ENCODE data around the gene PRDM2.

Gene PRDM2

DNA sequence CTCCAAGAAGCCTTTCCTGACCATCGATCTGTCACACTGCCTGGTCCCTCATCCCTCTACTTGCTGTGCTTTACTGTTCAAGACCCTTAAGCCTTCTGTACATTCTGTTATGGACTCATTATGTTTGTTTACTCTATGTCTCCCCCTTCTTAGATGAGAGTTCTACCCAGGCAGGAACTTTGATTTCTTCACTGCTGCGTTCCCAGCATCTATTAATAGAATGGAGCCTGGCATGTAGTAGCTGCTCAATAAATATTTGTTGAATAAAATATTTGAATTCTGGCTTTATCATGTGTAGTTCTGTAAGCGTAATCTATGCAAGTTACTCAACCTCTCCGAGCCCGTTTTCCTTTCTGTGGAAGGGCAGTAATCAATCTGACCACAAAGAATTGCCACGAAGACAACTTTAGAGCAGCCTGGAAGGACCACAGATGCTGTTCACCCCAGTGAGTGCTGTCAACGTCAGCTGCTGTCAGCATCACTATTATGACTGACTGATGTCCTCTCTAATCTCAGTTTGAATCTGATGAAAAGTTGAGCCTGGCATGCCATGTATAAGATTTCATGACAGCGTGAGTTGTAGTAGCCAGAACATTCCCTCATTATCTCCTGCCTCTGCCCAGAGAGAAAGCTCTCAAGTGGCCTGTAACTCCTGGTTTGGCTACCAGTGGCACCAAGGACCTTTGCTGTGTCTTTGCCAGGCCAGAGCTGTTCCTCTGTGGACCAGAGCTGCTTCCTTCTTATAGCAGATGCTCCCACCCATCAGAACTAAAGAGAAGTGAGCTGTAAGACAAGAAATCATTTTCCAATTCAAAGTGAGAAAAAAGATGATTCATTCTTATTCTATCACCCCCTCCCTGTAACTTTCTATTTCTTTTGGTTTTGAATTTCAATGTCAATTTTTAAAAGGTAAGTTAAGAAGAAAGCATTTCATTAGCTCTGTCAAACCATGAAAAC is 94.5 kb downstream of the PRDM2 start:
- H3K4me3 ChIP-seq (ENCODE audit: low read length), result no peak overlapping the region
- DNase-seq (ENCODE audit: low read depth), result no peak
- TF ChIP-seq, protein P1, sequence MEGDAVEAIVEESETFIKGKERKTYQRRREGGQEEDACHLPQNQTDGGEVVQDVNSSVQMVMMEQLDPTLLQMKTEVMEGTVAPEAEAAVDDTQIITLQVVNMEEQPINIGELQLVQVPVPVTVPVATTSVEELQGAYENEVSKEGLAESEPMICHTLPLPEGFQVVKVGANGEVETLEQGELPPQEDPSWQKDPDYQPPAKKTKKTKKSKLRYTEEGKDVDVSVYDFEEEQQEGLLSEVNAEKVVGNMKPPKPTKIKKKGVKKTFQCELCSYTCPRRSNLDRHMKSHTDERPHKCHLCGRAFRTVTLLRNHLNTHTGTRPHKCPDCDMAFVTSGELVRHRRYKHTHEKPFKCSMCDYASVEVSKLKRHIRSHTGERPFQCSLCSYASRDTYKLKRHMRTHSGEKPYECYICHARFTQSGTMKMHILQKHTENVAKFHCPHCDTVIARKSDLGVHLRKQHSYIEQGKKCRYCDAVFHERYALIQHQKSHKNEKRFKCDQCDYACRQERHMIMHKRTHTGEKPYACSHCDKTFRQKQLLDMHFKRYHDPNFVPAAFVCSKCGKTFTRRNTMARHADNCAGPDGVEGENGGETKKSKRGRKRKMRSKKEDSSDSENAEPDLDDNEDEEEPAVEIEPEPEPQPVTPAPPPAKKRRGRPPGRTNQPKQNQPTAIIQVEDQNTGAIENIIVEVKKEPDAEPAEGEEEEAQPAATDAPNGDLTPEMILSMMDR (IDR thresholded peaks at IDR 0.05; ENCODE audit: insufficient read depth, low read depth, low read length, missing control alignments), result no peak

- H3K4me3 ChIP-seq (ENCODE audit: low read length), result no peak overlapping the region
- TF ChIP-seq, protein P1 (IDR thresholded peaks at IDR 0.05; ENCODE audit: insufficient read depth, low read depth, low read length, missing control alignments), result no peak
- no peak for DNase-seq (ENCODE audit: low read depth)
Measured at GRCh38 chr1:13797397-13797796, 97.4 kb downstream of the PRDM2 start.

GRCh38 chr1:13798120-13798519 is 98.1 kb downstream of the PRDM2 start:
- TF ChIP-seq, protein P1 (IDR thresholded peaks at IDR 0.05; ENCODE audit: insufficient read depth, low read depth, low read length, missing control alignments), result no peak
- no peak overlapping the region for H3K4me3 ChIP-seq (ENCODE audit: low read length)
- DNase-seq (ENCODE audit: low read depth), result no peak

DNA sequence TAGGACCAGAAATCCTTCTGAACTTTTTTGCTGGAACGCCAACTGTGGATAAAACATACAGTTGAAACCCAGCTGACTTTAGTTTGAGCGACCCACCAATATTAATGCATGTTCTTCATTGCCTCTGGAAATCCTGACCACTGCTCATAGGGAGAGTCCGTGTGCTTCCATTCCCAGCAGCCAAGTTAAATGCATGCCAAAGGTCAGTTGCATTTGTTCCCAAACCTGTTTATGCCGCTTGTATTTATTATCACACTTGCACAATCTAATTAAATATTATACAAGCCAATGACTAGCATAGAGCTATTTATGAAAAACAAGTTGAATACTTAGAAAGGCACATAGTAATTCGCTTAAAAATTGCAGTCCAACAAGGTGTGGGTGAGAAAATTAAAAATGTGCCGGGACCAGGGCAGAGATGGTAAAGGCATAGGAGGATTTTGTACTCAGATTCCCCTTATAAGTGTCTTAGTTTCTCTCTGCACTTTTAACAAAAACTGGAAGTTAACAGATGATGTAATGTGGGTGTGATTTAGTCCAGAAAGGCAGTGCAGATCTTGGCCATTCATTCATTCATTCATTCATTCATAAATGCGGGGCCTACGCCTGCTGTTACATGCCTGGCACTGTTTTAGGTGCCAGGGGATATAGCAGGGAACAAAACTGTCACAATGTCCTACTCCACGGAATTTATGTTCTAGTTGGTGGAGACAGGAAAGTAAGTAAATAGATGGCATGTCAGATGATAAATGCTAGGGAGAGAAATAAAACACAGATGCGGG is 99.7 kb downstream of the PRDM2 start:
- TF ChIP-seq, protein P1 (IDR thresholded peaks at IDR 0.05; ENCODE audit: insufficient read depth, low read depth, low read length, missing control alignments), result no peak
- peak; percentile 31 for DNase-seq (ENCODE audit: low read depth)
- no peak overlapping the region for H3K4me3 ChIP-seq (ENCODE audit: low read length)

DNA sequence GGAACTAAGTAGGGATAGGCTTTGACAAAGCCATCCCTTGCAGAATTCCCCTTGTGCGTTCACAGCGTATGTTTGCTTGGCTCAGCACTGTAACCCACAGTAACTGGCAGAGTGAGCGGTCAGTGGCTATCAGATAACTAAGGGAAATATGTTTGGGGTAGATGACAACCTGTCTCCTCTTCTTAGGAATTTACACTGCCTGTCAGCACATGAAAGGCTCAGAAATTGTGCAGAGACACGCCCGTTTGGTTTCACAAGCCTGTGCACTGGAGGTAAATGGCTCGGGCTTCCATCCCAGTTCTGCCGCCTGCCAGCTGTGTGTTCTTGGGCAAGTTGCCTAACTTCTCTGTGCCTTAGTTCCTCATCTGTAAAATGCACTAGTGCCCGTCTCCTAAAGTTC is 101.2 kb downstream of the PRDM2 start:
- peak; percentile 96 for DNase-seq (ENCODE audit: low read depth)
- H3K4me3 ChIP-seq (ENCODE audit: low read length), result no peak overlapping the region
- TF ChIP-seq, protein P1 (IDR thresholded peaks at IDR 0.05; ENCODE audit: insufficient read depth, low read depth, low read length, missing control alignments), result no peak

DNA sequence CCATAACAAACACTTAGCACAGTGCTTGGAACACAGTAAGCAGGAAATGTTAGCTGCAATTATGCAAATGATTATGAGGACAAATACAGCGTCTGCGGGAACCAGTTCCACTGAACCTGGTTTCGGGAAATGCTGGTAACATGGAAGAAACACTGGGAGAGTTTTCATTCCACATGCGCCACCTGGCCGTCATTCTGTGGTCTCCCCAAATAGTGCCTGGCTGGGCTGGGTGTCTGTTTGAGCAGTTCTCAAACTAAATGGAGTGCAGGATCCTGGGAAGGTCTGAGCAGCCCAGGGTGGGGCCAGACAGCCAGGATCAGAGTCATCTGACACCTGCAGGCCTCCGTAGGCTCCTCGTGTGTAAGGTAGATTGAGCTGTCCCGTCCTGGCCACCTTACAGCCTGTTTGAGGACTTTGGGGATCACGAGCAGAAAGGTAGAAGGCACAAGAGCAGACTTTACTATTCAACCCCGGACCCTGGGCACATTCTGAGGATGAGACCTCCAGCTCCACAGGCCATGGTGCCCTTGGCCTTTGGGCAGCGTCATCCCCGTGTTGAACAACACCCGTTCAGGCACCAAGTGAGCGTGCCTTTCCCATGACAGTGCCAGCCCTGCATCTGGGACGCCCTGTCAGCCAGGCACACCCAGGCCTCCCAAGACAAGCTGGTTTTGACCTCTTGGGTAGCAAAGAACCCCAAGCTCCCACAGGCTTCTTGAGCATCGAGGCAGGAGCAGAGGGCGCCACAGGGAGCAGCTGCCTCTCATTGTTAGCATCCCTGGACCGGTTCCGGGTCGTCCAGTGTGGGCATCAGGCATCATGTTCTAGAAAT is 101.9 kb downstream of the PRDM2 start:
- TF ChIP-seq, protein P1 (IDR thresholded peaks at IDR 0.05; ENCODE audit: insufficient read depth, low read depth, low read length, missing control alignments), result peak; percentile 14
- peak; percentile 37 for DNase-seq (ENCODE audit: low read depth)
- H3K4me3 ChIP-seq (ENCODE audit: low read length), result no peak overlapping the region
